Measurements from ENCODE around the gene CERS1. TPM values are rescaled to one million over a fixed set of nuclear protein-coding genes. Genes with fewer than 3 reads are reported as not detected.

CERS1 gene
- total RNA-seq, 4 donors from 2014 or later = 0.39 to 0.57 TPM; not detected in 2

DNA sequence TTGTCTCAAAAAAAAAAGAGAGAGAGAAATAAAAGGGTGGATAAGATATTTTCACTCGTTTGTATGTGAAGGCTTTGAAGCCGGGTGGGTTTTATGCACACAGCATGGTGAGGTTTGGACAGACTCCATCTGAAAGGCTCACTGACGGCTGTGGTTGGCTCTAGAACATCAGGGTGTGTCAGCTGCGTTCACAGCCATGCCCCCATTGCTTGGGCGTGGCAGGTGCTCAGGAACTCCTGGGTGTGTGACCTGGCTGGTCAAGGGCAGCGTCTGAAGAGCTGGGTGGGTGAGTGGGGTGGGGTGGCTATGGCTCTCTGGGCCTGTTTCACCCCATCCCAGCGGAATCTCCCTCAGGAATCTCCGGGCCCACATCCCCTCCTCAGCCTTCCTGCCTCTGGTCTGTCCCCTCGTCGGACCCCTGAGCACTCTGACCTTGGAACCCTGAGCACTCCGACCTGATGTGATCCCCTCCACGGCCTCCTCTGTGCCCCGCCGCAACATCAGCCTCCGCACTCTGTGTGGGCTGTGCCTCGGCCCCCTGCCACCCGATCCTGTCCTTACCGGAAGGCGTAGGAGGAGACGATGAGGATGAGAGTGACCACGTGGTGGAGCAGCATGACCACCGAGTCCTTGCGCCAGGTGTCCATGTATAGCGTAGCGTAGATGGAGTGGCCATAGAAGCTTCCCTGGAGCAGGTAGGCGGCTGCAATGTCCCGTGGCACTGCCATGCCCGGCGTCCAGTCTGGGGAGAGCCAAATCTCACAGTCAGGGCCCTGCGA, 12.2 kb downstream of the CERS1 start:
- intact Hi-C loops (cut with DNase I; ENCODE audit: low total_unique reads) = no loop called here
- DNase-seq (ENCODE audit: low spot score in 2 of 2) = no peak
- no peak overlapping the region for H3K4me3 ChIP-seq (ENCODE audit: low read depth, poor library complexity, severe bottlenecking)
- TF ChIP-seq POLR2A (IDR thresholded peaks at IDR 0.05) = no peak
- TF ChIP-seq, protein P1, sequence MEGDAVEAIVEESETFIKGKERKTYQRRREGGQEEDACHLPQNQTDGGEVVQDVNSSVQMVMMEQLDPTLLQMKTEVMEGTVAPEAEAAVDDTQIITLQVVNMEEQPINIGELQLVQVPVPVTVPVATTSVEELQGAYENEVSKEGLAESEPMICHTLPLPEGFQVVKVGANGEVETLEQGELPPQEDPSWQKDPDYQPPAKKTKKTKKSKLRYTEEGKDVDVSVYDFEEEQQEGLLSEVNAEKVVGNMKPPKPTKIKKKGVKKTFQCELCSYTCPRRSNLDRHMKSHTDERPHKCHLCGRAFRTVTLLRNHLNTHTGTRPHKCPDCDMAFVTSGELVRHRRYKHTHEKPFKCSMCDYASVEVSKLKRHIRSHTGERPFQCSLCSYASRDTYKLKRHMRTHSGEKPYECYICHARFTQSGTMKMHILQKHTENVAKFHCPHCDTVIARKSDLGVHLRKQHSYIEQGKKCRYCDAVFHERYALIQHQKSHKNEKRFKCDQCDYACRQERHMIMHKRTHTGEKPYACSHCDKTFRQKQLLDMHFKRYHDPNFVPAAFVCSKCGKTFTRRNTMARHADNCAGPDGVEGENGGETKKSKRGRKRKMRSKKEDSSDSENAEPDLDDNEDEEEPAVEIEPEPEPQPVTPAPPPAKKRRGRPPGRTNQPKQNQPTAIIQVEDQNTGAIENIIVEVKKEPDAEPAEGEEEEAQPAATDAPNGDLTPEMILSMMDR (IDR thresholded peaks at IDR 0.05) = no peak
- WGBS, 2 donors = 81% methylated on average over 30 of the region's 30 CpGs

DNA sequence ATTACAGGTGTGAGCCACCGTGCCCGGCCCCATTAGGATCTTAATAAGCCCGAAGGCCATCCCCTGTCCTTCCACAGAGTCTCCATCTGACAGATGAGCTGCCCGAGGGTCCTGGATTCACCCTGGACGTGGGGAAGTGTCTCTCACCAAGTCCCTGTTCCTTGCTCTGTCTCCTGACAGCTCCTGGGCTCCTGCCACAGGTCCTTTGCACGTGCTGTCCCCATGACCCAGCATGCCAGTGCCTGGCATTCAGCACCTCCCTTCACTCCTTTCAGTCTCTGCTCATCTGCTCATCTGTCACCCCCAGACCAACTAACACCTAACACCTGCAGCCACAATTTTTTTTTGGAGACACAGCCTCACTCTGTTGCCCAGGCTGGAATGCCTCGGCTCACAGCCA, 14.5 kb downstream of the CERS1 start:
- 91 to 95% methylated on average over 7 of the region's 7 CpGs for WGBS, 2 donors
- intact Hi-C loops (cut with DNase I; ENCODE audit: low total_unique reads) = no loop called here
- DNase-seq (ENCODE audit: low spot score in 2 of 2) = no peak
- H3K4me3 ChIP-seq (ENCODE audit: low read depth, poor library complexity, severe bottlenecking) = no peak overlapping the region
- no peak for TF ChIP-seq POLR2A (IDR thresholded peaks at IDR 0.05)
- TF ChIP-seq, protein P1 (IDR thresholded peaks at IDR 0.05) = no peak

DNA sequence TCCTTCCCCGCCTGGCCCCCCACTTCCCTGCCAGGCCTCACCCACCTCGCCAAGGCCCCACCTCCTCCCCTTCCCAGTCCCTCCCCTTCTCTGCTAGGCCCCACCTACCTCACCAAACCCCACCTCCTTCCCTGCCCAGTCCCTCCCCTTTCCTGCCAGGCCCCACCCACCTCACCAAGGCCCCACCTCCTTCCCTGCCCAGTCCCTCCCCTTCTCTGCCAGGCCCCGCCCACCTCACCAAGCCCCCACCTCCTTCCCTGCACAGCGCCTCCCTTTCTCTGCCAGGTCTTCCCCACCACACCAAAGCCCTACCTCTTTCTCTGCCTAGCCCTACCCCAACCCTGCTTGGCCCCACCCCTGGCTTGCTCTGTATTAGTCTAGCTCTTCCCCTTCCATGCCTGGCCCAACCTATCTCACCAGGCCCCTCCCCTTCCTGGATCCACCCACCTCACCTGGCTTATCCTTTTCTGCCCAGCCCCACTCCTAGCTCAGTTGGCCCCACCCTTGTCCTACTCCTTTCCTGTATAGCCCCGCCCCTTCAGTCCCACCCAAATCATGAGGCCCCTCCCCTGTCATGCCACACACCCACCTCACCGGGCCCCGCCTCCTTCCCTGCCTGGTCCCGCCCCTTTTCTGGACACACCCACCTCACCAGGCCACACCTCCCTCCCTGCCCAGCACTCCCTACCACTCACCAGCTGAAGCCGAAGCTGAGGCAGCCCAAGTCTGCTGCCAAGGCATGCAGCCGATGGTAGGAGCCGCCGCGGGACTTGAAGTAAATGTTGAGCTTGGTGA, 16.2 kb downstream of the CERS1 start:
- DNase-seq (ENCODE audit: low spot score in 2 of 2) = no peak
- WGBS, 2 donors = 74 to 79% methylated on average over 13 of the region's 13 CpGs
- TF ChIP-seq POLR2A (IDR thresholded peaks at IDR 0.05) = no peak
- TF ChIP-seq, protein P1 (IDR thresholded peaks at IDR 0.05) = no peak
- intact Hi-C loops (cut with DNase I; ENCODE audit: low total_unique reads) = no loop called here
- no peak overlapping the region for H3K4me3 ChIP-seq (ENCODE audit: low read depth, poor library complexity, severe bottlenecking)

DNA sequence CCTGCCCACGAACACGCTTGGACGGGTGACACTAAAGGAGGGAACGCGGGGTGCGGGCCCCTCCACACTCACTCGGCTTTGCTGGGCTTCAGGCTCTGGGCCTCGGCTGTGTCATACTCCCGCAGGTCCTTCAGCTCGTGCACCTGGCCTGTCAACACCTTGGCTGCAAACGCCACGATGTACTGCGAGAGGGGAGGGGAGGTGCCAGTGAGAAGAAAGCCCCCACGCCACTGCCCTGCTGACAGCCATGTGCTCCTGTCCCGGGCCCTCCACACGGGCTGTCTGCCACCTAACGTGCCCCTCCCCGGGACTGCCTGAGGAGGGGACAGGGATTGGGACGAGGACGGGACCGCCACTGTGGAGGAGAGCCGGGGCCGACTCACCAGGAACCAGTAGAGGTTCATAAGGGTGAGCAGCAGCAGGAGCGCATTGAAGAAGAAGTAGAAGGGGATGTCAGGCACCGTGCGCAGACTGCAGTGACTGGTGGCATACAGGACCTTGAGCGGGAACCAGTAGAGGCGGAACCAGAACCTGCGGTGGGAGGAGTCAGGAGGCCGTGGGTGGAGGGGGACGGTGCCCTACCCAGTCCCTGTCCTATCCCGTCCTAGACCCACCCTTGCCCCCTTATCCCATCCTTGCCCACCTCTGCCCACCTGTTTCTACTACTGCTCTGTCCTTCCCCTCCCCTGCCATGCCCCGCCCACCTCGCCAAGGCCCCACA, 16.9 kb downstream of the CERS1 start:
- intact Hi-C loops (cut with DNase I; ENCODE audit: low total_unique reads) = no loop called here
- TF ChIP-seq, protein P1 (IDR thresholded peaks at IDR 0.05) = no peak
- no peak for TF ChIP-seq POLR2A (IDR thresholded peaks at IDR 0.05)
- WGBS, 2 donors = 92% methylated on average over 34 of the region's 34 CpGs
- no peak overlapping the region for H3K4me3 ChIP-seq (ENCODE audit: low read depth, poor library complexity, severe bottlenecking)
- DNase-seq (ENCODE audit: low spot score in 2 of 2) = no peak

DNA sequence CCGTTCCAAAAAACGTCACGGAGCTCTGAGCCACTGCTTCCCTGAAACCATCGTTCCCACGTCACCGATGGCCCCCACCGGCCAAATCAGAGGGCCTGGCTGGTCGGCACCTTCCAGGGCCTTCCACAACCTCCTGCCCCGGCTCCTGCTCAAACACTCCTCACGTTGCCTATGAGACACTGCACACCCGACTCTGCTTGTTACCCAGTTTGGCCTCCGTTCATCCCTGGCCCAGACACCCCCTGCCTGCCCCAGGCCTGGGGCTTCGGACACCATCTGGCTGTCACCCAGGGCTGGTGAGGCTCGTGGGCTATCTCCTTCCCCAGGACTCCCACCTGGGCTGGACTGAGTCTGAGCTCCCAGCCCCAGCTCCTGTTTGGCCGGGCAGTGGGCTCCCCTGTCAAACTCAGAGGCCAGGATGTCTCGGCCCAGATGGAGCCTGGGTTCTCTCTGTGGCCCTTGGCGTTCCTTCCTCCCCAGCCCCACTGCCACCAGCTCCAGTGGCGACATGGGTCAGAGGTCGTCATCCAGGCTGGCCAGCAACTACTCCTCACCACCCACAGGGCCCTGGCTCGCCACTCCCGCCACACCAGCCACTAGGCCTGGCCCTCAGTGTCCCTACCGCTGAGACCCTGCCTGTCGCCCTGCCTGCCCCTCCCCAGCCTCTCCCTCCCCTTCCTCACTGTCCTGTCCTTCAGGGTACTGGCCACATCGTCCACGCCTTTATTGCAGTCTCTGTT, 17.7 kb downstream of the CERS1 start:
- 89 to 90% methylated on average over 24 to 25 of the region's 25 CpGs for WGBS, 2 donors
- no peak for TF ChIP-seq POLR2A (IDR thresholded peaks at IDR 0.05)
- TF ChIP-seq, protein P1 (IDR thresholded peaks at IDR 0.05) = no peak
- H3K4me3 ChIP-seq (ENCODE audit: low read depth, poor library complexity, severe bottlenecking) = no peak overlapping the region
- no peak for DNase-seq (ENCODE audit: low spot score in 2 of 2)
- intact Hi-C loops (cut with DNase I; ENCODE audit: low total_unique reads) = no loop called here
